Adrenal gland (tissue), 5 donors: ENCODE results near the gene FOXC1.

Source experiments
- CTCF ChIP-seq, 6 experiments: fragments of 450-650 bp in 4 of 6; fragments of 200-600 bp in 2 of 6; sonication (generic) in 1 of 6; IDR thresholded peaks; 1 replicate in 5 of 6; 2 replicates in 1 of 6; pipeline versions ENCODE4 v1.5.1 to v1.8.0; 2016 to 2021; ENCODE audit warnings: antibody characterized with exemption in 6 of 6, mild to moderate bottlenecking in 2 of 6, moderate library complexity in 1 of 6
- POLR2A ChIP-seq, 2 donors: fragments of 450-650 bp; IDR thresholded peaks; one replicate each; pipeline ENCODE4 v1.6.1; 2017; ENCODE audit warnings: antibody characterized with exemption in 2 of 2, mild to moderate bottlenecking in 2 of 2, moderate library complexity in 1 of 2
- donor health status: DM: no; HTN: no; CAD: no.

- no peak for TF ChIP-seq CTCF (IDR thresholded peaks at IDR 0.05)
- no peak for TF ChIP-seq POLR2A (IDR thresholded peaks at IDR 0.05)
These were observed 35.9 kb downstream of the FOXC1 start for GRCh38 chr6:1645466-1646185.
